SK-N-SH (cell line): ENCODE measurements around the gene TARBP1. TPM values are rescaled to one million over a fixed set of nuclear protein-coding genes. Genes with fewer than 3 reads are reported as not detected.
A peak's percentile ranks its signal among the peaks of the same experiment; 100 is the strongest.

ENCODE experiments used
- CTCF ChIA-PET: fragments of 300-600, 350-600 bp; formaldehyde crosslinking; extraction: SDS; loops from one replicate; lab custom pipeline; 2021; lab: Yijun Ruan, JAX
- POLR2A ChIA-PET: fragments of 350-600 bp; sonication (Branson Sonifier 250); formaldehyde crosslinking; extraction: SDS; loops from one replicate; lab custom pipeline; 2020; ENCODE audit warnings: antibody characterized with exemption, inconsistent platforms; lab: Yijun Ruan, JAX
- DNase-seq: peaks from one replicate; pipeline ENCODE4 v3.0.0; 2012
- H2AFZ ChIP-seq: fragments of 200-600 bp; sonication (generic); 2 replicates; pipeline ENCODE4 v1.8.1; 2016; ENCODE audit warnings: antibody characterized with exemption, mild to moderate bottlenecking, low read depth
- H3F3A ChIP-seq: fragments of 200-600 bp; sonication (generic); replicated peaks from 2 replicates; pipeline ENCODE3; 2016; ENCODE audit warnings: antibody characterized with exemption, mild to moderate bottlenecking; ENCODE audit not compliant: insufficient read depth
- H3K27ac ChIP-seq, 2 experiments: fragments of 200-500 bp in 1 of 2; fragments of 200-600 bp in 1 of 2; sonication (Bioruptor generic) in 1 of 2; sonication (generic), shearing (Covaris generic) in 1 of 2; 2 replicates each; pipeline versions ENCODE4 v1.5.1 to v1.6.1; 2014 to 2016; ENCODE audit warnings: low read depth in 2 of 2, inconsistent platforms in 1 of 2, low read length in 1 of 2, mild to moderate bottlenecking in 1 of 2, mixed read lengths in 1 of 2
- H3K27me3 ChIP-seq: fragments of 200-600 bp; sonication (generic), shearing (Covaris generic); 2 replicates; pipeline ENCODE4 v1.6.1; 2016; ENCODE audit warnings: mixed run types; ENCODE audit not compliant: insufficient read depth
- H3K36me3 ChIP-seq, 2 experiments: fragments of 200-500 bp in 1 of 2; fragments of 200-600 bp in 1 of 2; sonication (Bioruptor generic) in 1 of 2; sonication (generic) in 1 of 2; replicated peaks in 1 of 2; 2 replicates each; pipeline versions ENCODE3 to v1.5.1; 2014 to 2016; ENCODE audit warnings: low read length in 1 of 2, mild to moderate bottlenecking in 1 of 2; ENCODE audit not compliant: insufficient read depth in 2 of 2, control insufficient read depth in 1 of 2
- H3K4me1 ChIP-seq, 2 experiments: fragments of 200-500 bp in 1 of 2; fragments of 200-600 bp in 1 of 2; sonication (Bioruptor generic) in 1 of 2; sonication (generic), shearing (Covaris generic) in 1 of 2; 2 replicates each; pipeline versions ENCODE4 v1.5.1 to v1.6.1; 2014 to 2016; ENCODE audit warnings: low read depth in 1 of 2, low read length in 1 of 2, mixed run types in 1 of 2; ENCODE audit not compliant: insufficient read depth in 2 of 2, control insufficient read depth in 1 of 2
- H3K4me2 ChIP-seq: fragments of 200-600 bp; sonication (generic), shearing (Covaris generic); 2 replicates; pipeline ENCODE4 v1.6.1; 2017; ENCODE audit warnings: mixed run types
- H3K4me3 ChIP-seq, 2 experiments: fragments of 200-500 bp in 1 of 2; fragments of 200-600 bp in 1 of 2; sonication (Bioruptor generic) in 1 of 2; sonication (generic), shearing (Covaris generic) in 1 of 2; 2 replicates each; pipeline versions ENCODE4 v1.5.1 to v1.8.1; 2014 to 2016; ENCODE audit warnings: low read depth in 2 of 2, inconsistent platforms in 1 of 2, low read length in 1 of 2, mild to moderate bottlenecking in 1 of 2, mixed read lengths in 1 of 2, moderate library complexity in 1 of 2
- H3K79me2 ChIP-seq: fragments of 200-600 bp; sonication (generic); 2 replicates; pipeline ENCODE4 v1.8.1; 2017; ENCODE audit warnings: mild to moderate bottlenecking; ENCODE audit not compliant: insufficient read depth
- H3K9ac ChIP-seq: fragments of 200-600 bp; sonication (generic); 2 replicates; pipeline ENCODE4 v1.6.1; 2017; ENCODE audit warnings: mixed run types
- H3K9me2 ChIP-seq: fragments of 200-600 bp; sonication (generic); 2 replicates; pipeline ENCODE4 v1.6.1; 2017; ENCODE audit warnings: mixed run types
- H3K9me3 ChIP-seq: fragments of 200-600 bp; sonication (generic); 2 replicates; pipeline ENCODE4 v1.6.1; 2017; ENCODE audit warnings: mixed run types, mild to moderate bottlenecking, moderate library complexity
- H4K20me1 ChIP-seq: fragments of 200-600 bp; sonication (generic); 2 replicates; pipeline ENCODE4 v1.6.1; 2017; ENCODE audit warnings: mild to moderate bottlenecking, mixed run types; ENCODE audit not compliant: insufficient read depth
- CHD2 ChIP-seq: fragments of 150-350 bp; IDR thresholded peaks from 2 replicates; pipeline ENCODE4 v1.6.1; 2018; ENCODE audit warnings: low read length; ENCODE audit not compliant: partially characterized antibody
- ELF1 ChIP-seq: IDR thresholded peaks from 2 replicates; pipeline ENCODE4 v1.4.0; 2012
- EP300 ChIP-seq, 2 experiments: IDR thresholded peaks; 2 replicates each; pipeline versions ENCODE4 v1.4.0 to v1.6.1; 2012; ENCODE audit warnings: borderline replicate concordance in 1 of 2, low read depth in 1 of 2, low read length in 1 of 2
- EZH2phosphoT487 ChIP-seq: fragments of 200-600 bp; sonication (generic); IDR thresholded peaks from 2 replicates; pipeline ENCODE4 v1.6.1; 2017; ENCODE audit warnings: low read depth, mixed run types, mild to moderate bottlenecking, antibody characterized with exemption, moderate library complexity, borderline replicate concordance
- FOSL2 ChIP-seq: IDR thresholded peaks from 2 replicates; pipeline ENCODE4 v1.4.0; 2012; ENCODE audit warnings: low read depth, mild to moderate bottlenecking, moderate library complexity, borderline replicate concordance
- GABPA ChIP-seq: IDR thresholded peaks from 2 replicates; pipeline ENCODE4 v1.4.0; 2012; ENCODE audit warnings: low read depth, mild to moderate bottlenecking
- GATA2 ChIP-seq: sonication (generic); formaldehyde crosslinking; IDR thresholded peaks from 2 replicates; pipeline ENCODE4 v1.5.0; 2020; ENCODE audit warnings: mild to moderate bottlenecking, missing genetic modification reagents
- JUND ChIP-seq: IDR thresholded peaks from 2 replicates; pipeline ENCODE4 v1.4.0; 2012
- MAX ChIP-seq: IDR thresholded peaks from 2 replicates; pipeline ENCODE4 v1.4.0; 2012; ENCODE audit warnings: low read depth
- MXI1 ChIP-seq: IDR thresholded peaks from 2 replicates; pipeline ENCODE4 v1.6.1; 2012; ENCODE audit warnings: mild to moderate bottlenecking, low read depth, low read length, improper control_type of control experiment
- NFIC ChIP-seq: IDR thresholded peaks from 2 replicates; pipeline ENCODE4 v1.4.0; 2012; ENCODE audit warnings: borderline replicate concordance
- NRF1 ChIP-seq: IDR thresholded peaks from 2 replicates; pipeline ENCODE4 v1.6.1; 2012; ENCODE audit warnings: low read depth, mild to moderate bottlenecking, low read length
- POLR2AphosphoS5 ChIP-seq: IDR thresholded peaks from 2 replicates; pipeline ENCODE4 v1.6.1; 2012; ENCODE audit warnings: low read depth, low read length
- RAD21 ChIP-seq: IDR thresholded peaks from 2 replicates; pipeline ENCODE4 v1.6.1; 2012; ENCODE audit warnings: mild to moderate bottlenecking, low read length
- RCOR1 ChIP-seq: fragments of 150-350 bp; IDR thresholded peaks from 2 replicates; pipeline ENCODE4 v1.6.1; 2017; ENCODE audit warnings: antibody characterized with exemption, low read length
- RFX5 ChIP-seq: IDR thresholded peaks from 2 replicates; pipeline ENCODE4 v1.6.1; 2012; ENCODE audit warnings: mild to moderate bottlenecking, improper control_type of control experiment, low read length
- RXRA ChIP-seq: IDR thresholded peaks from 2 replicates; pipeline ENCODE4 v1.4.0; 2012; ENCODE audit warnings: low read depth, mild to moderate bottlenecking, borderline replicate concordance
- SIN3A ChIP-seq: IDR thresholded peaks from 2 replicates; pipeline ENCODE4 v1.6.1; 2012; ENCODE audit warnings: low read depth, mild to moderate bottlenecking, low read length, moderate library complexity, borderline replicate concordance
- SMC3 ChIP-seq: IDR thresholded peaks from 2 replicates; pipeline ENCODE4 v1.6.1; 2012; ENCODE audit warnings: low read depth, low read length, improper control_type of control experiment
- TCF12 ChIP-seq: IDR thresholded peaks from 2 replicates; pipeline ENCODE4 v1.4.0; 2012
- TEAD4 ChIP-seq: IDR thresholded peaks from 2 replicates; pipeline ENCODE4 v1.4.0; 2012; ENCODE audit warnings: mild to moderate bottlenecking, borderline replicate concordance; ENCODE audit not compliant: insufficient read depth
- WGBS: methylation state at CpG from one replicate; pipeline ENCODE4 v1.1.6; 2017; ENCODE audit warnings: low lambda C conversion rate; 5-methylcytosine and 5-hydroxymethylcytosine counted together
- polyA plus RNA-seq, 3 experiments: library from polyadenylated mRNA; depleted of rRNA; stranded (reverse); fragments of >200 nt; gene quantifications; 2 replicates each; pipeline ENCODE4 v1.2.3, GENCODE V29; 2012
- TF ChIP-seq, protein P1 (sequence below): IDR thresholded peaks from 2 replicates; pipeline ENCODE4; 2012
- TF ChIP-seq, protein P2 (sequence below): fragments of 200-600 bp; sonication (generic); IDR thresholded peaks from 2 replicates; pipeline ENCODE4 v1.6.1; 2017; ENCODE audit warnings: antibody characterized with exemption, mild to moderate bottlenecking, moderate library complexity
- TF ChIP-seq, protein P3 (sequence below): IDR thresholded peaks from 2 replicates; pipeline ENCODE4 v1.4.0; 2012; ENCODE audit warnings: low read depth, borderline replicate concordance
- TF ChIP-seq, protein P4 (sequence below): IDR thresholded peaks from 2 replicates; pipeline ENCODE4 v1.4.0; 2012; ENCODE audit warnings: low read depth, borderline replicate concordance
- TF ChIP-seq, protein P5 (sequence below): fragments of 150-350 bp; IDR thresholded peaks from 2 replicates; pipeline ENCODE4 v1.6.1; 2016; ENCODE audit warnings: mild to moderate bottlenecking, low read depth, low read length

The TARBP1 gene
- polyA plus RNA-seq, 1 of the 3 experiments (the other 2 are of a cell fraction), result 33.0 TPM

- Histone ChIP-seq H3K36me3 (no peaks in the 10 kb centered on the region), H2AFZ (peak overlapping the region; percentile 75), H3K27me3 (no peaks in the 10 kb centered on the region), H3K4me1 (peaks cover 23 to 36% of the 10 kb centered on the region in 2 experiments; a peak in 3 of 4 replicates), H4K20me1 (no peaks in the 10 kb centered on the region), H3K9me3 (no peaks in the 10 kb centered on the region), H3F3A (peaks cover 35% of the 10 kb centered on the region), H3K79me2 (no peaks in the 10 kb centered on the region), H3K9me2 (no peaks in the 10 kb centered on the region), H3K4me2 (peak overlapping the region; percentile 18), H3K27ac (peak overlapping the region; percentile 71 to 81), H3K9ac (peak overlapping the region; percentile 39; the same call in 1 of the 2 replicates), H3K4me3 (peak overlapping the region in 1 of 2 experiments; percentile 21; a peak in 1 of 4 replicates)
- DNase-seq, result peak; percentile 85
- WGBS, result 41% methylated on average over 21 of the region's 27 CpGs
- ChIA-PET CTCF (interaction anchor here (0.6 to 4.8 kb wide), 62 partner anchors 10 to 916 kb away, joined by 3 to 73 read pairs (median 4); partner anchors contain the start of gene IRF2BP2), POLR2A (interaction anchor here (0.8 to 2.2 kb wide), 10 partner anchors 45 to 584 kb away, joined by 3 to 13 read pairs (median 5); partner anchors contain the start of gene IRF2BP2)
- TF ChIP-seq NFIC (no peak; the same call in 1 of the 2 replicates), MAX (peak; percentile 90), TEAD4 (no peak), CHD2 (peak; percentile 53), RCOR1 (0 out of 2 replicates have a peak, but pooled peaks have one; percentile 34), TCF12 (0 out of 2 replicates have a peak, but pooled peaks have one; percentile 5), RFX5 (no peak), EP300 (IDR thresholded peaks at IDR 0.05; ENCODE audit: borderline replicate concordance in 1 of 2, low read depth in 1 of 2, low read length in 1 of 2) (no peak), GABPA (no peak), ELF1 (no peak), FOSL2 (no peak), NRF1 (0 out of 2 replicates have a peak, but pooled peaks have one; percentile 17), RXRA (no peak; the same call in 1 of the 2 replicates), RAD21 (peak; percentile 99), POLR2AphosphoS5 (no peak), SMC3 (peak; percentile 100), MXI1 (no peak), GATA2 (CRISPR knock-in tag) (no peak), JUND (no peak), EZH2phosphoT487 (no peak), SIN3A (no peak)
- TF ChIP-seq, protein P1, sequence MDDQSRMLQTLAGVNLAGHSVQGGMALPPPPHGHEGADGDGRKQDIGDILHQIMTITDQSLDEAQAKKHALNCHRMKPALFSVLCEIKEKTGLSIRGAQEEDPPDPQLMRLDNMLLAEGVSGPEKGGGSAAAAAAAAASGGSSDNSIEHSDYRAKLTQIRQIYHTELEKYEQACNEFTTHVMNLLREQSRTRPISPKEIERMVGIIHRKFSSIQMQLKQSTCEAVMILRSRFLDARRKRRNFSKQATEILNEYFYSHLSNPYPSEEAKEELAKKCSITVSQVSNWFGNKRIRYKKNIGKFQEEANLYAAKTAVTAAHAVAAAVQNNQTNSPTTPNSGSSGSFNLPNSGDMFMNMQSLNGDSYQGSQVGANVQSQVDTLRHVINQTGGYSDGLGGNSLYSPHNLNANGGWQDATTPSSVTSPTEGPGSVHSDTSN, result no peak; the same call in 1 of the 2 replicates
- TF ChIP-seq, protein P2, sequence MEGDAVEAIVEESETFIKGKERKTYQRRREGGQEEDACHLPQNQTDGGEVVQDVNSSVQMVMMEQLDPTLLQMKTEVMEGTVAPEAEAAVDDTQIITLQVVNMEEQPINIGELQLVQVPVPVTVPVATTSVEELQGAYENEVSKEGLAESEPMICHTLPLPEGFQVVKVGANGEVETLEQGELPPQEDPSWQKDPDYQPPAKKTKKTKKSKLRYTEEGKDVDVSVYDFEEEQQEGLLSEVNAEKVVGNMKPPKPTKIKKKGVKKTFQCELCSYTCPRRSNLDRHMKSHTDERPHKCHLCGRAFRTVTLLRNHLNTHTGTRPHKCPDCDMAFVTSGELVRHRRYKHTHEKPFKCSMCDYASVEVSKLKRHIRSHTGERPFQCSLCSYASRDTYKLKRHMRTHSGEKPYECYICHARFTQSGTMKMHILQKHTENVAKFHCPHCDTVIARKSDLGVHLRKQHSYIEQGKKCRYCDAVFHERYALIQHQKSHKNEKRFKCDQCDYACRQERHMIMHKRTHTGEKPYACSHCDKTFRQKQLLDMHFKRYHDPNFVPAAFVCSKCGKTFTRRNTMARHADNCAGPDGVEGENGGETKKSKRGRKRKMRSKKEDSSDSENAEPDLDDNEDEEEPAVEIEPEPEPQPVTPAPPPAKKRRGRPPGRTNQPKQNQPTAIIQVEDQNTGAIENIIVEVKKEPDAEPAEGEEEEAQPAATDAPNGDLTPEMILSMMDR, result peak; percentile 95
- TF ChIP-seq, protein P3, sequence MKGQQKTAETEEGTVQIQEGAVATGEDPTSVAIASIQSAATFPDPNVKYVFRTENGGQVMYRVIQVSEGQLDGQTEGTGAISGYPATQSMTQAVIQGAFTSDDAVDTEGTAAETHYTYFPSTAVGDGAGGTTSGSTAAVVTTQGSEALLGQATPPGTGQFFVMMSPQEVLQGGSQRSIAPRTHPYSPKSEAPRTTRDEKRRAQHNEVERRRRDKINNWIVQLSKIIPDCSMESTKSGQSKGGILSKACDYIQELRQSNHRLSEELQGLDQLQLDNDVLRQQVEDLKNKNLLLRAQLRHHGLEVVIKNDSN, result no peak
- TF ChIP-seq, protein P4, sequence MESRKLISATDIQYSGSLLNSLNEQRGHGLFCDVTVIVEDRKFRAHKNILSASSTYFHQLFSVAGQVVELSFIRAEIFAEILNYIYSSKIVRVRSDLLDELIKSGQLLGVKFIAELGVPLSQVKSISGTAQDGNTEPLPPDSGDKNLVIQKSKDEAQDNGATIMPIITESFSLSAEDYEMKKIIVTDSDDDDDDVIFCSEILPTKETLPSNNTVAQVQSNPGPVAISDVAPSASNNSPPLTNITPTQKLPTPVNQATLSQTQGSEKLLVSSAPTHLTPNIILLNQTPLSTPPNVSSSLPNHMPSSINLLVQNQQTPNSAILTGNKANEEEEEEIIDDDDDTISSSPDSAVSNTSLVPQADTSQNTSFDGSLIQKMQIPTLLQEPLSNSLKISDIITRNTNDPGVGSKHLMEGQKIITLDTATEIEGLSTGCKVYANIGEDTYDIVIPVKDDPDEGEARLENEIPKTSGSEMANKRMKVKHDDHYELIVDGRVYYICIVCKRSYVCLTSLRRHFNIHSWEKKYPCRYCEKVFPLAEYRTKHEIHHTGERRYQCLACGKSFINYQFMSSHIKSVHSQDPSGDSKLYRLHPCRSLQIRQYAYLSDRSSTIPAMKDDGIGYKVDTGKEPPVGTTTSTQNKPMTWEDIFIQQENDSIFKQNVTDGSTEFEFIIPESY, result no peak
- TF ChIP-seq, protein P5, sequence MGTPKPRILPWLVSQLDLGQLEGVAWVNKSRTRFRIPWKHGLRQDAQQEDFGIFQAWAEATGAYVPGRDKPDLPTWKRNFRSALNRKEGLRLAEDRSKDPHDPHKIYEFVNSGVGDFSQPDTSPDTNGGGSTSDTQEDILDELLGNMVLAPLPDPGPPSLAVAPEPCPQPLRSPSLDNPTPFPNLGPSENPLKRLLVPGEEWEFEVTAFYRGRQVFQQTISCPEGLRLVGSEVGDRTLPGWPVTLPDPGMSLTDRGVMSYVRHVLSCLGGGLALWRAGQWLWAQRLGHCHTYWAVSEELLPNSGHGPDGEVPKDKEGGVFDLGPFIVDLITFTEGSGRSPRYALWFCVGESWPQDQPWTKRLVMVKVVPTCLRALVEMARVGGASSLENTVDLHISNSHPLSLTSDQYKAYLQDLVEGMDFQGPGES, result no peak
Observed at GRCh38 chr1:234499119-234499942, 20.4 kb upstream of the TARBP1 start.
